SK-N-SH treated with all-trans-retinoic acid at 6 μM for 48 hours (cell line): ENCODE data around the gene DTNBP1.
A peak's percentile ranks its signal among the peaks of the same experiment; 100 is the strongest.

ENCODE experiments used
- ATAC-seq: fragments of 200-7000 bp; cut with Tn5 transposase; 3 replicates; pipeline ENCODE4 v1.9.1; 2020; ENCODE audit warnings: mild to moderate bottlenecking, moderate library complexity
- ARNTL ChIP-seq: fragments of 450-650 bp; formaldehyde crosslinking; IDR thresholded peaks from 2 replicates; pipeline ENCODE4 v1.5.0; 2020; ENCODE audit warnings: low read depth, mild to moderate bottlenecking, moderate library complexity, borderline replicate concordance
- BACH2 ChIP-seq: fragments of 250-450 bp; sonication (Bioruptor Pico); IDR thresholded peaks from 2 replicates; pipeline ENCODE4 v1.9.0; 2021; ENCODE audit warnings: mild to moderate bottlenecking, borderline replicate concordance
- CSDC2 ChIP-seq: fragments of 250-450 bp; sonication (Bioruptor Pico); IDR thresholded peaks from 2 replicates; pipeline ENCODE4 v1.5.0; 2020; ENCODE audit warnings: mild to moderate bottlenecking, moderate library complexity
- ESRRG ChIP-seq: fragments of 250-450 bp; sonication (Bioruptor Pico); IDR thresholded peaks from 2 replicates; pipeline ENCODE4 v1.6.1; 2021; ENCODE audit warnings: mild to moderate bottlenecking
- GLIS3 ChIP-seq: fragments of 250-450 bp; sonication (Bioruptor Pico); IDR thresholded peaks from 2 replicates; pipeline ENCODE4 v1.5.0; 2020; ENCODE audit warnings: mild to moderate bottlenecking, moderate library complexity
- ISL1 ChIP-seq: fragments of 250-450 bp; sonication (Bioruptor Pico); IDR thresholded peaks from 2 replicates; pipeline ENCODE4 v2.1.2; 2022; ENCODE audit warnings: mild to moderate bottlenecking, moderate library complexity
- OSR1 ChIP-seq: fragments of 250-450 bp; sonication (Bioruptor Pico); IDR thresholded peaks from 2 replicates; pipeline ENCODE4 v1.8.0; 2022; ENCODE audit warnings: moderate library complexity, mild to moderate bottlenecking, inconsistent platforms
- PATZ1 ChIP-seq: fragments of 250-450 bp; sonication (Bioruptor Pico); IDR thresholded peaks from 2 replicates; pipeline ENCODE4 v1.8.0; 2020; ENCODE audit warnings: mild to moderate bottlenecking, moderate library complexity, borderline replicate concordance
- PPARA ChIP-seq: fragments of 250-450 bp; sonication (Bioruptor Pico); IDR thresholded peaks from 2 replicates; pipeline ENCODE4 v1.5.0; 2020; ENCODE audit warnings: mild to moderate bottlenecking, borderline replicate concordance
- RARB ChIP-seq: fragments of 250-450 bp; sonication (Bioruptor Pico); IDR thresholded peaks from 2 replicates; pipeline ENCODE4 v1.8.0; 2021; ENCODE audit warnings: mild to moderate bottlenecking, moderate library complexity
- SNAI2 ChIP-seq: fragments of 250-450 bp; sonication (Bioruptor Pico); IDR thresholded peaks from 2 replicates; pipeline ENCODE4 v1.5.0; 2020; ENCODE audit warnings: mild to moderate bottlenecking, moderate library complexity
- TCF4 ChIP-seq: fragments of 250-450 bp; sonication (Bioruptor Pico); IDR thresholded peaks from 2 replicates; pipeline ENCODE4 v1.8.0; 2021; ENCODE audit warnings: mild to moderate bottlenecking, moderate library complexity, borderline replicate concordance
- ZFP3 ChIP-seq: fragments of 250-450 bp; sonication (Bioruptor Pico); IDR thresholded peaks from 2 replicates; pipeline ENCODE4 v1.5.0; 2020; ENCODE audit warnings: mild to moderate bottlenecking, moderate library complexity
- ZFP30 ChIP-seq: fragments of 450-650 bp; formaldehyde crosslinking; IDR thresholded peaks from 2 replicates; pipeline ENCODE4 v1.5.0; 2022; ENCODE audit warnings: mild to moderate bottlenecking, moderate library complexity
- ZNF70 ChIP-seq: fragments of 450-650 bp; formaldehyde crosslinking; IDR thresholded peaks from 2 replicates; pipeline ENCODE4 v1.5.0; 2020; ENCODE audit warnings: mild to moderate bottlenecking, moderate library complexity
- ZNF8 ChIP-seq: fragments of 450-650 bp; formaldehyde crosslinking; IDR thresholded peaks from 2 replicates; pipeline ENCODE4 v1.5.0; 2020; ENCODE audit warnings: mild to moderate bottlenecking, moderate library complexity
- TF ChIP-seq, protein P1 (sequence below): fragments of 250-450 bp; sonication (Bioruptor Pico); IDR thresholded peaks from 2 replicates; pipeline ENCODE4 v1.5.1; 2021; ENCODE audit warnings: mild to moderate bottlenecking, moderate library complexity
- TF ChIP-seq, protein P2 (sequence below): fragments of 250-450 bp; sonication (Bioruptor Pico); IDR thresholded peaks from 2 replicates; pipeline ENCODE4 v1.5.0; 2020; ENCODE audit warnings: mild to moderate bottlenecking, moderate library complexity
- TF ChIP-seq, protein P3 (sequence below): fragments of 250-450 bp; sonication (Bioruptor Pico); IDR thresholded peaks from 2 replicates; pipeline ENCODE4 v1.8.0; 2021; ENCODE audit warnings: low read depth, mild to moderate bottlenecking, moderate library complexity, borderline replicate concordance

DTNBP1 gene

DNA sequence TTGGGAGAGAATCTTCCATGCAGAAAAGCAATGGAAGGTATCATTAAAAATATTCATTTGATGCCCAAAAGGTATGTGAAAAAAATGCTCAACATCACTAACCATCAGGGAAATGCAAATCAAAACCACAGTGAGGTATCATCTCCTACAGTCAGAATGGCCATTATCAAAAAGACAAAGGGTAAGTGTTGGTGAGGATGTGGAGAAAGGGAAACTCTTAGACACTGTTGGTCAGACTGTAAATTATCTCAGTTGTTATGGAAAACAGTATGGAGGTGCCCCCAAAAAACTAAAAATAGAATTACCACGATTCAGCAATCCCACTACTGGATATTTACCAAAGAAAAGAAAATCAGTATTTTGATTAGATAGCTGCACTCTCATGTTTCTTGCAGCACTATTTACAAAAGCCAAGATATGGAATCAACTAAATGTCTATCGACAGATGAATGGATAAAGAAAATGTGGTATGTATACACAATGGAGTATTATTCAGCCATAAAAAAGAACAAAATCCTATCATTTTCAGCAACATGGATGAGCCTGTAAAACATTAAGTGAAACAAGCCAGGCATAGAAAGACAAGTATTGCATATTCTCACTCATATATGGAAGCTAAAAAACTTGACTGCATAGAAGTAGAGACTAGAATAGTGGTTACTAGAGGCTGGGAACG is 84.0 kb downstream of the DTNBP1 start:
- no peak for ATAC-seq
- no peak for TF ChIP-seq ZFP30
- TF ChIP-seq, protein P1, sequence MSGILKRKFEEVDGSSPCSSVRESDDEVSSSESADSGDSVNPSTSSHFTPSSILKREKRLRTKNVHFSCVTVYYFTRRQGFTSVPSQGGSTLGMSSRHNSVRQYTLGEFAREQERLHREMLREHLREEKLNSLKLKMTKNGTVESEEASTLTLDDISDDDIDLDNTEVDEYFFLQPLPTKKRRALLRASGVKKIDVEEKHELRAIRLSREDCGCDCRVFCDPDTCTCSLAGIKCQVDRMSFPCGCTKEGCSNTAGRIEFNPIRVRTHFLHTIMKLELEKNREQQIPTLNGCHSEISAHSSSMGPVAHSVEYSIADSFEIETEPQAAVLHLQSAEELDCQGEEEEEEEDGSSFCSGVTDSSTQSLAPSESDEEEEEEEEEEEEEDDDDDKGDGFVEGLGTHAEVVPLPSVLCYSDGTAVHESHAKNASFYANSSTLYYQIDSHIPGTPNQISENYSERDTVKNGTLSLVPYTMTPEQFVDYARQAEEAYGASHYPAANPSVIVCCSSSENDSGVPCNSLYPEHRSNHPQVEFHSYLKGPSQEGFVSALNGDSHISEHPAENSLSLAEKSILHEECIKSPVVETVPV (CRISPR knock-in tag): no peak
- no peak for TF ChIP-seq SNAI2 (CRISPR knock-in tag)
- TF ChIP-seq ZNF8 (CRISPR knock-in tag): peak; percentile 83

- TF ChIP-seq ISL1: no peak
- TF ChIP-seq, protein P2, sequence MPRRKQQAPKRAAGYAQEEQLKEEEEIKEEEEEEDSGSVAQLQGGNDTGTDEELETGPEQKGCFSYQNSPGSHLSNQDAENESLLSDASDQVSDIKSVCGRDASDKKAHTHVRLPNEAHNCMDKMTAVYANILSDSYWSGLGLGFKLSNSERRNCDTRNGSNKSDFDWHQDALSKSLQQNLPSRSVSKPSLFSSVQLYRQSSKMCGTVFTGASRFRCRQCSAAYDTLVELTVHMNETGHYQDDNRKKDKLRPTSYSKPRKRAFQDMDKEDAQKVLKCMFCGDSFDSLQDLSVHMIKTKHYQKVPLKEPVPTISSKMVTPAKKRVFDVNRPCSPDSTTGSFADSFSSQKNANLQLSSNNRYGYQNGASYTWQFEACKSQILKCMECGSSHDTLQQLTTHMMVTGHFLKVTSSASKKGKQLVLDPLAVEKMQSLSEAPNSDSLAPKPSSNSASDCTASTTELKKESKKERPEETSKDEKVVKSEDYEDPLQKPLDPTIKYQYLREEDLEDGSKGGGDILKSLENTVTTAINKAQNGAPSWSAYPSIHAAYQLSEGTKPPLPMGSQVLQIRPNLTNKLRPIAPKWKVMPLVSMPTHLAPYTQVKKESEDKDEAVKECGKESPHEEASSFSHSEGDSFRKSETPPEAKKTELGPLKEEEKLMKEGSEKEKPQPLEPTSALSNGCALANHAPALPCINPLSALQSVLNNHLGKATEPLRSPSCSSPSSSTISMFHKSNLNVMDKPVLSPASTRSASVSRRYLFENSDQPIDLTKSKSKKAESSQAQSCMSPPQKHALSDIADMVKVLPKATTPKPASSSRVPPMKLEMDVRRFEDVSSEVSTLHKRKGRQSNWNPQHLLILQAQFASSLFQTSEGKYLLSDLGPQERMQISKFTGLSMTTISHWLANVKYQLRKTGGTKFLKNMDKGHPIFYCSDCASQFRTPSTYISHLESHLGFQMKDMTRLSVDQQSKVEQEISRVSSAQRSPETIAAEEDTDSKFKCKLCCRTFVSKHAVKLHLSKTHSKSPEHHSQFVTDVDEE: no peak
- no peak for TF ChIP-seq ZFP3 (CRISPR knock-in tag)
- no peak for TF ChIP-seq TCF4 (CRISPR knock-in tag)
- TF ChIP-seq PPARA (CRISPR knock-in tag): no peak
- no peak for ATAC-seq
These were observed 85.2 kb downstream of the DTNBP1 start for GRCh38 chr6:15577550-15578171.

DNA sequence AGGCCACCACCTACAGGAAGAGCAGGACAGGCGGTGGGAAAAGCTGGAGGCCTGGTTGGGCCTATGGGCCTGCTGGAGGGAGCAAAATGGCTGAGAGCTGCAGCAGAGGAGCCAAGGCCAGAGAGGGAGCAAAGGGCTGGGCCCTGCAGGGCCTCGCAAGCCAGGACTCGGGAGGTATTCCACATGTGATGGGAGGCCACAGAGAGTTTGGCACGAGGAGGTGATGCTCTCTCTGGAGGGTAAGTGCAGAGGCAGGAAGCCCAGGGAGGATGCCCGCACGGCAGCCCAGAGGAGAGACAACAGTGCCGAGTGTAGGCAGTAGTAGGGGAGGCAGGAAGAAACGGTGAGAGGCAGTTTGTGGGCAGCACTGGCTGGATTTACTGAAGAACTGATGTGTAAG is 85.7 kb downstream of the DTNBP1 start:
- TF ChIP-seq ZNF70 (CRISPR knock-in tag): no peak
- TF ChIP-seq BACH2 (CRISPR knock-in tag): no peak
- TF ChIP-seq RARB (CRISPR knock-in tag): no peak
- no peak for TF ChIP-seq CSDC2 (CRISPR knock-in tag)
- TF ChIP-seq ZFP30: no peak
- TF ChIP-seq, protein P3, sequence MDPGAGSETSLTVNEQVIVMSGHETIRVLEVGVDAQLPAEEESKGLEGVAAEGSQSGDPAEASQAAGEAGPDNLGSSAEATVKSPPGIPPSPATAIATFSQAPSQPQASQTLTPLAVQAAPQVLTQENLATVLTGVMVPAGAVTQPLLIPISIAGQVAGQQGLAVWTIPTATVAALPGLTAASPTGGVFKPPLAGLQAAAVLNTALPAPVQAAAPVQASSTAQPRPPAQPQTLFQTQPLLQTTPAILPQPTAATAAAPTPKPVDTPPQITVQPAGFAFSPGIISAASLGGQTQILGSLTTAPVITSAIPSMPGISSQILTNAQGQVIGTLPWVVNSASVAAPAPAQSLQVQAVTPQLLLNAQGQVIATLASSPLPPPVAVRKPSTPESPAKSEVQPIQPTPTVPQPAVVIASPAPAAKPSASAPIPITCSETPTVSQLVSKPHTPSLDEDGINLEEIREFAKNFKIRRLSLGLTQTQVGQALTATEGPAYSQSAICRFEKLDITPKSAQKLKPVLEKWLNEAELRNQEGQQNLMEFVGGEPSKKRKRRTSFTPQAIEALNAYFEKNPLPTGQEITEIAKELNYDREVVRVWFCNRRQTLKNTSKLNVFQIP (CRISPR knock-in tag): no peak
- TF ChIP-seq ZNF8 (CRISPR knock-in tag): no peak
- TF ChIP-seq ESRRG: no peak
- TF ChIP-seq PATZ1 (CRISPR knock-in tag): no peak
- no peak for TF ChIP-seq ISL1
- no peak for TF ChIP-seq OSR1 (CRISPR knock-in tag)
- TF ChIP-seq TCF4 (CRISPR knock-in tag): no peak
- TF ChIP-seq ARNTL: no peak
- ATAC-seq: no peak

DNA sequence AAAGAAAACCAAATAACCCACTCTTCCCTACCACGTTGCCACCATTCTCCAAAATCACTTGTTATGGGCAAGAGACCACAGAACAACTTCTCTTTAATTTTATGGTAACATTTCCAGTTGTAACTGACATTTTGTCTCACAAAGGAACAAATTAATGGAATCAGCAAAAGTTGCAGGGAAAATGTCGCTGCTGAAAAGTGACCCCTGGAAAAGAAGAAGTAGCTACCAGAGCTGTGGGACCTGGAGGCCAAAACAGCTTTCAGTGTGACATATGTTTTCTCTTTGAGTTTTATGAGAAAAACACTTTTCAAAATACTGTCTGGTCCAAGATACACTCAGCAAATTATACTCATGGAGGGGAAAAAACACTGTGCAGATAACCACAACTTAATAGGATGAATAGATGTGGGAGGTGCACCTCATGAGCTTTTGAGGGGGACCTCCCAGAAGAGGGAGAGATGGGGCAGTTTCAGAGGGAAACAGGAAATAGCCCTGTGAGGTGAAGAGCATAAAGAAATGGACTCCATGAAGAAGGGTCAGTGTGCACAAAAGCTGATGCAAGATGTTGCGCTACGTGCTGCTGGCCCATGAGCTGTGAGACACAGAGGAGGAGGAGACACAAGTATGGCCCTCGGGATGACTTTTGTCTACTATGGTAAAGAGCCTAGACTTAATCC is 87.3 kb downstream of the DTNBP1 start:
- TF ChIP-seq BACH2 (CRISPR knock-in tag): no peak
- ATAC-seq: no peak

DNA sequence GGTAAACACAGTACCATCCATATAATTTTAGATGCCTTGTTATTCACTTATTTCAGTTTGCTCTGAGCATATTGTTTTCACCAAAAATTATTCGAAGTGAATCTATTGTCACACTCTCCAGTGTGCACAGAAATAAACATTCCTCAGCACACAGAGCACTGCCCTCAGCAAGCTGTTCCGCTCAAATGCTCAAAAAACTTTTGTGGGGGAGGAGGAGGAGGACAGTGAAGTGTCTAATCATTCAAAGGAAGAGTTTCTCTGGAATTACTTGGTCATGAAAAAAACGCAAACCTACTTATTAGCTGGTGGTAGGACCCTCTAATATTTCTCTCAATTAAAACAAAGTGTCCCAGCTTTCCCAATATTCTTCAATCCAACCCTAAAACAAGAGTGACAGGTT is 88.3 kb downstream of the DTNBP1 start:
- no peak for TF ChIP-seq ARNTL
- TF ChIP-seq, protein P2: no peak
- no peak for TF ChIP-seq ZNF8 (CRISPR knock-in tag)
- TF ChIP-seq PPARA (CRISPR knock-in tag): no peak
- TF ChIP-seq GLIS3 (CRISPR knock-in tag): no peak
- TF ChIP-seq ZFP3 (CRISPR knock-in tag): no peak
- TF ChIP-seq, all 23 proteins: peak for 0
- no peak for ATAC-seq
